Rectal smooth muscle tissue (tissue), 1 donor: ENCODE data around the gene ZNF726.
"Not testable (repeated sequence)": the region's sequence is repeated elsewhere in the genome, so short reads cannot be mapped to it uniquely, and the experiment has no call there.

ENCODE experiments used
- H3K27ac ChIP-seq: one replicate; pipeline ENCODE4 v1.7.0; 2013; ENCODE audit warnings: low read depth, low read length, inconsistent platforms
- H3K27me3 ChIP-seq: one replicate; pipeline ENCODE4 v1.7.0; 2013; ENCODE audit warnings: low read length; ENCODE audit not compliant: control insufficient read depth, insufficient read depth
- H3K36me3 ChIP-seq: one replicate; pipeline ENCODE4 v1.7.0; 2013; ENCODE audit warnings: low read length; ENCODE audit not compliant: control insufficient read depth, insufficient read depth
- H3K4me1 ChIP-seq: one replicate; pipeline ENCODE4 v1.7.0; 2013; ENCODE audit warnings: low read length; ENCODE audit not compliant: control insufficient read depth, insufficient read depth
- H3K4me3 ChIP-seq: one replicate; pipeline ENCODE4 v1.7.0; 2013; ENCODE audit warnings: low read length
- H3K9ac ChIP-seq: one replicate; pipeline ENCODE4 v1.7.0; 2013; ENCODE audit warnings: low read length

The ZNF726 gene

DNA sequence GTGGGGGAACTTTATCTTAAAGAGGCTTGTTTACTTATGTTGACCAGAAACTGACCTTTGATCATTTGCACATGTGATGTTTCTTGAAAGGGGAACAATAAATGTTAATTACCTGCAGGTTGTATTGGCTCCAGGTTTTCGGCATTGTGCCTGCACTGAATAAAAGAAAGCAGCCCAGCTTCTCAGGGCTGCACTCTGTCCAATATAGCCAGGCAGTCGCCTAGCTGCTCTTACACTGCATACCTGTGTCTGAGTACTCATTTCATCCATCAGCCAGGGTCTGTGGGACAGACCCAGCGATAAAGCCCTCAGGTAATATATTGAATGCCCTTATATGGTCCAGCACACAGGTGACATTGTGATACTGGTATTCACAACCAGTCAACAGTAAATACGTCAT is 8.9 kb upstream of the ZNF726 start:
- Histone ChIP-seq H3K4me3 (no peak overlapping the region), H3K9ac (no peak overlapping the region), H3K27me3 (no peaks in the 10 kb centered on the region), H3K4me1 (no peaks in the 10 kb centered on the region), H3K36me3 (no peaks in the 10 kb centered on the region), H3K27ac (no peak overlapping the region)

DNA sequence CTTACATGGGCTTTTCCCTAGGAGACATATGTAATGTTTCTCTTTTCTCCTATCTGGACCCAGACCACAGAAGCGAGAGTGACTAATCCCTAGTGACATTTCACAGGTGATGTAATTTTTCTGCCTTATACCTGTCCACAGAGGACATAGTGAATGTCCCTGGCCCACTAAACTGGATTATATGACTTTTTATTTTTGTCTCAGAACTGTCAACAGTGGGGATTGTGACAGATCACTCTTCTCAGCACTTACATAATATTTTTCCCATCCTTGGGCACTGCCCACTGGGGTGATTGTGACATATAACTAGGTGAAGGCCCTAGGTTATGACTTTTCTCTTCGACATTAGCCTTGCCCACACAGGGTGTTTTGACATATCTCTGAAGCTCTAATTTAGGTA is 7.9 kb upstream of the ZNF726 start:
- Histone ChIP-seq H3K4me1 (no peaks in the 10 kb centered on the region), H3K36me3 (no peaks in the 10 kb centered on the region), H3K9ac (no peak overlapping the region), H3K27me3 (no peaks in the 10 kb centered on the region), H3K27ac (no peak overlapping the region), H3K4me3 (no peak overlapping the region)

DNA sequence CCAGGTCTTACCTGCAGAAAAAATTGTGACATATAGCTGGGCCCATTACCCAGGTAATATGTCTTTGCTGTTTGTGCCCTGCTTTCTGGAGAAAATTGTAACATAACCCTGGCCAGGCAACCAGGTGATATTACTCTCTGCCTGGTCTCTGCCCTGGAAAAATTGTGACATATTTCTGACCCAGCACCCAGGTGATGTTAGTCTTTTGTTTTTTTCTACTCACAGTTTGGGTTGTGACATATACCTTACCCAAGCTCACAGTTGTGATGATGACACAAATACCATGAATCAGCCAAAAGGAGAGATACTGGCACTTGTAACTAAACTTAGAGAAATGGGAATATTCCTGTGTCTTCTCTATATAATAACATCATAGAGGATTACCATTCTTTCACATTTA is 6.5 kb upstream of the ZNF726 start:
- Histone ChIP-seq H3K27ac (no peak overlapping the region), H3K27me3 (no peaks in the 10 kb centered on the region), H3K4me1 (no peaks in the 10 kb centered on the region), H3K4me3 (no peak overlapping the region), H3K36me3 (no peaks in the 10 kb centered on the region), H3K9ac (no peak overlapping the region)

DNA sequence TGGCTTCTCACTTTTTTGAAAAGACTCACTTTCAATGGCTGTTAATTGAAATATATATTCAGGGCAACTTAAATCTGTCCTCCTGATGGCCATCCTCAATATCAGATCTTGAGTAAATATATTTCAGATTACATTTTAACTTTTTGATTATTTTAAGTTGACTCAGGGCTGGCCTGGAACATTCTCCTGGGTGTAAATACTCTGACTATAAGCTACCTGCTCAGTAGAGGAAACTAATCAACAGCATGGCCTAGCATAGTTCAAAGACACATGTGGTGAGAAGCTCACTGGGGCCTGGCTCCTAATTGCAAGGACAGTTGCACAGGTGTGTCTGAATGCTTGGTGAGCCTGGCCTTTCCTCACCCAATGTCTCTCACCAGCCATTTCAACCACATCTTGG is 5.5 kb upstream of the ZNF726 start:
- no peaks in the 10 kb centered on the region for H3K27me3 ChIP-seq
- H3K4me3 ChIP-seq: no peak overlapping the region
- no peaks in the 10 kb centered on the region for H3K36me3 ChIP-seq
- H3K4me1 ChIP-seq: no peaks in the 10 kb centered on the region
- no peak overlapping the region for H3K9ac ChIP-seq
- no peak overlapping the region for H3K27ac ChIP-seq

DNA sequence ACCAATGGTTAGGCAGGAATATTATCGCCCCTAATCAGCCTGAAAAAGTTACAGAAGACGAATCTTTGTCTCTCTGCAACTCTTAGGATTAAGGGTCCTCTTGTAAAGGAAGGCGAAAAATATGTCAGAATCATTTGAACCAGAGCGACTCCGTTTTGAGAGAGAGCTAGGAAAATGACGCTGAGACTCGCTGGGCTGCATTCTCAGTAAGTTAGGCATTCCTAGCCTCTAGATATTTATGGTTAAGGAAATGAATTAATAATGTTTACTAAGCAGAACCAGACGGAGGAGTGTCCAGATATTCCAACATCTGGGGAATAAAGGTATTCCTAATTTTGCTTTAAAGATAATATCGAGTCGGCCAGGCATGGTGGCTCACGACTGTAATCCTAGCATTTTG is 755 bp upstream of the ZNF726 start:
- Histone ChIP-seq H3K4me1 (no peaks in the 10 kb centered on the region), H3K27ac (no peak overlapping the region), H3K27me3 (no peaks in the 10 kb centered on the region), H3K9ac (no peak overlapping the region), H3K4me3 (no peak overlapping the region), H3K36me3 (no peaks in the 10 kb centered on the region)

DNA sequence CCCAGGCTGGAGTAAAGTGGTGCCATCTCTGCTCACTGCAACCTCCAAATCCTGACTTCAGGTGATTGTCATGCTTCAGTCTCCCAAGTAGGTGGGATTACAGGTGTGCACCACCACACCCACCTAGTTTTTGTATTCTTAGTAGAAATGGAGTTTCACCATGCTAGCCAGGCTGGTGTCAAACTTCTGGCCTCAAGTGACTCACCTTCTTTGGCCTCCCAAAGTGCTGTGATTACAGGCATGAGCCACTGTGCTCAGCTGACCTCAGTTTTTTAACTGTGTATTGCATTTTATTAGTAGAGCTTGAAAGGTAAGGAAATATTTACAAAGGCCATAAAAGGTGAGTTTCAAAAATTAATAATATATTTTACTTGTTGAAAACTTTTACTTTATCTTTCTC is 2.3 kb downstream of the ZNF726 start:
- no peak overlapping the region for H3K9ac ChIP-seq
- no peaks in the 10 kb centered on the region for H3K27me3 ChIP-seq
- H3K4me1 ChIP-seq: no peaks in the 10 kb centered on the region
- no peaks in the 10 kb centered on the region for H3K36me3 ChIP-seq
- no peak overlapping the region for H3K27ac ChIP-seq
- no peak overlapping the region for H3K4me3 ChIP-seq

DNA sequence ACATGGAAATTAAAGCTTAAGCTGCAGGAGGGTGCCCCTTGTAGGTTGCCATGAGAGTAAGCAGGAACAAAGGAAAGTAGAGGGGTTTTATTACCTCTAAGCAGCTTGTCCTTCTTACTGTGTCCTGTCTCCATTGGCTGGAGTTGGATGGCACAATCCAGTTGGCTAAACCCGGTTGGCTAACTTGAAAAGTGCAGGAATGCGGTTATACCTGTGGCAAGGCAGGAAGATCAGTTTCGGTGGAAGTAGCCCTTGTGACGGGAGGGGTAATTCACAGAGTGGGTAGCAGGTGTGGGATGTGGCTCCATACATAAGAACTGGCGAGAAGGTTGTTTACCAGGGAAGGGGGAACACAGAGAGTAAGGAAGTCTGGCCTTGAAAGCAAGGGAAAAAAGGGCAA is 3.2 kb downstream of the ZNF726 start:
- H3K27me3 ChIP-seq: no peaks in the 10 kb centered on the region
- no peaks in the 10 kb centered on the region for H3K4me1 ChIP-seq
- no peaks in the 10 kb centered on the region for H3K36me3 ChIP-seq
- no peak overlapping the region for H3K4me3 ChIP-seq
- H3K27ac ChIP-seq: no peak overlapping the region
- H3K9ac ChIP-seq: no peak overlapping the region

DNA sequence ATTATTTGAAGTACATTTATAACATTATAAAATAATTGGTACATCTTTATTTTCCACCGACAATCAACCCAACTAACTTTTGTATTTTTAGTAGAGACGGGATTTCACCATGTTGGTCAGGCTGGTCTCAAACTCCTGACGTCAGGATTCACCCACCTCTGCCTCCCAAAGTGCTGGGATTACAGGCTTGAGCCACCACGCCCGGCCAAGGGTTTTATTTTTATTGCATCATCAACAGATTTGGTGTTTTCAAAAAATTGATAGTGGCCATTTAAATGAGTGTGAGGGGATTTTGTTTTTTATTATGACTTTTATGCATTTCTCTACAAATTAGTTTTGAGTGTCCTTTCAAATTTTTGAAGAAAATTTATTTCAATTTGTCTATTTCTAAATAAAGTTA is 10.6 kb downstream of the ZNF726 start:
- no peaks in the 10 kb centered on the region for H3K4me1 ChIP-seq
- no peak overlapping the region for H3K9ac ChIP-seq
- no peaks in the 10 kb centered on the region for H3K36me3 ChIP-seq
- no peaks in the 10 kb centered on the region for H3K27me3 ChIP-seq
- no peak overlapping the region for H3K27ac ChIP-seq
- no peak overlapping the region for H3K4me3 ChIP-seq

DNA sequence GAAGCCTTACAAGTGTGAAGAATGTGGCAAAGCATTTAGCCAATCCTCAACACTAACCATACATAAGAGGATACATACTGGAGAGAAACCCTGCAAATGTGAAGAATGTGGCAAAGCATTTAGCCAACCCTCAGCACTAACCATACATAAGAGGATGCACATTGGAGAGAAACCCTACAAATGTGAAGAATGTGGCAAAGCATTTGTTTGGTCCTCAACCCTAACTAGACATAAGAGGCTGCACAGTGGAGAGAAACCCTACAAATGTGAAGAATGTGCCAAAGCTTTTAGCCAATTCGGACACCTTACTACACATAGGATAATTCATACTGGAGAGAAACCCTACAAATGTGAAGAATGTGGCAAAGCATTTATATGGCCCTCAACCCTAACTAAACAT is 18.2 kb downstream of the ZNF726 start:
- Histone ChIP-seq H3K4me1 (no peaks in the 10 kb centered on the region), H3K27ac (no peak overlapping the region), H3K9ac (no peak overlapping the region), H3K36me3 (no peaks in the 10 kb centered on the region), H3K27me3 (no peaks in the 10 kb centered on the region), H3K4me3 (no peak overlapping the region)

DNA sequence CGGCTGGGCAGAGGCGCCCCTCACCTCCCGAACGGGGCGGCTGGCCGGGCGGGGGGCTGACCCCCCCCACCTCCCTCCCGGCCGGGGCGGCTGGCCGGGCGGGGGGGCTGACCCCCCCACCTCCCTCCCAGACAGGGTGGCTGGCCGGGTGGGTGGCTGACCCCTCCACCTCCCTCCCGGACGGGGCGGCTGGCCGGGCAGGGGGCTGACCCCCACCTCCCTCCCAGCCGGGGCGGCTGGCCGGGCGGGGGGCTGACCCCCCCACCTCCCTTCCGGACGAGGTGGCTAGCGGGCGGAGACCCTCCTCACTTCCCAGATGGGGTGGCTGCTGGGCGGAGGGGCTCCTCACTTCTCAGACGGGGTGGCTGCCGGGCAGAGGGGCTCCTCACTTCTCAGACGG is 22.3 kb downstream of the ZNF726 start:
- not testable (repeated sequence) for H3K9ac ChIP-seq, H3K27me3 ChIP-seq, H3K27ac ChIP-seq, H3K4me1 ChIP-seq, H3K4me3 ChIP-seq, H3K36me3 ChIP-seq

DNA sequence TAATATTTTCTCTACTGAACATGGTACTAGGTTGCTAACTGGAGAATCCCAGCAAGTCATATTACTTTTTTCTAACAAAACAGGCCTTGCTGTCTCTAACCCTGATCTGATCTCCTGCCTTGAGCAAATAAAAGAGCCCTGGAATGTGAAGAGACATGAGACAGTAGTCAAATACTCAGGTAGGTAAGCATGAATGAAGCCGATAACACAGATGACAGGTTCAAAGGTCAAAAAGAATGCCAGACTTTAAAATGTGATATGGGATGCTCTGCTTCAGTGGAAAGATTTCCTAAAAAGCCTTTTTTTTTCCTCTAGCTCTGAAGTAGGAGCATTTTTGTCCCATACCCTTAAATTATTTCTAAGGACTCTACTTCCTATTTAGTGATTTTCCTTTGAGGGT is 28.7 kb downstream of the ZNF726 start:
- Histone ChIP-seq H3K36me3 (no peaks in the 10 kb centered on the region), H3K27ac (no peak overlapping the region), H3K4me1 (no peaks in the 10 kb centered on the region), H3K27me3 (no peaks in the 10 kb centered on the region), H3K4me3 (no peak overlapping the region), H3K9ac (no peak overlapping the region)

DNA sequence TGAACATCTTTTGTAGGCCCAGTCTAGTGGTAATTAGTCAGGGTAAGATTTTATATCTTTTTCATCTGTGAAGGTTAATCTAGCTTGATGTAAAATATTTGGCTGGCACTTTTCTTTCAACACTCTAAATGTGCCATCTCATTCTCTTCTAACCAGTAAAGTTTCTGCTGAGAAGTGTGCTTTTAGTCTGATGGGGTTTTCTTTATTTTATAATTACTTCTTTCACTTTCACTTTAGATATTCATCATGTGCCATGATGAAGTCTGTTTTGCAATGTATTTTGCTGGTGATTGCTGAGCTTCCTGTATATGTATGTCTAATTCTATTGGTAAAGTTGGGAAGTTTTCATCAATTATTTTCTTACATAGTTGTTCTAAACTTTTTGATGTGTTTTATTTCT is 31.9 kb downstream of the ZNF726 start:
- Histone ChIP-seq H3K36me3 (no peaks in the 10 kb centered on the region), H3K4me1 (no peaks in the 10 kb centered on the region), H3K4me3 (no peak overlapping the region), H3K9ac (no peak overlapping the region), H3K27ac (no peak overlapping the region), H3K27me3 (no peaks in the 10 kb centered on the region)

DNA sequence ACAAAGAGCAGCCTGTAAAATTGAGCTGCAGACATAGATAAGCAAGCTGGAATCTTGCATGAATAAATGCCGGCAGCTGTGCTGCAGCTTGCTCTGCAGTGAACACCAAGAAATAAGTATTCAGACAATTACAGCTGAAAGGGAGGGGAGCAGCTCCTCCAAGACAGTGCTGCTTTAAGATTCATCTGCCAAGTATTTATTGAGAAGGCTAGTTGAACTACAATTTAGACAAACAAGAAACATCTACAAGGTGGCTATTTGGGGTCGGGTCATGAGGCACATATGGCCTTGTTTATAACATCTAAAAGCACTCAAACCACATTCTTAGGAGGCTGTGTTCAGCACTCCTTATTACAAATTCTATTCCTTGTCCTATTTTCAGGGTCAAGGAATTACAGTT is 34.9 kb downstream of the ZNF726 start:
- Histone ChIP-seq H3K27me3 (no peaks in the 10 kb centered on the region), H3K4me3 (no peak overlapping the region), H3K27ac (no peak overlapping the region), H3K36me3 (no peaks in the 10 kb centered on the region), H3K4me1 (no peaks in the 10 kb centered on the region), H3K9ac (no peak overlapping the region)

DNA sequence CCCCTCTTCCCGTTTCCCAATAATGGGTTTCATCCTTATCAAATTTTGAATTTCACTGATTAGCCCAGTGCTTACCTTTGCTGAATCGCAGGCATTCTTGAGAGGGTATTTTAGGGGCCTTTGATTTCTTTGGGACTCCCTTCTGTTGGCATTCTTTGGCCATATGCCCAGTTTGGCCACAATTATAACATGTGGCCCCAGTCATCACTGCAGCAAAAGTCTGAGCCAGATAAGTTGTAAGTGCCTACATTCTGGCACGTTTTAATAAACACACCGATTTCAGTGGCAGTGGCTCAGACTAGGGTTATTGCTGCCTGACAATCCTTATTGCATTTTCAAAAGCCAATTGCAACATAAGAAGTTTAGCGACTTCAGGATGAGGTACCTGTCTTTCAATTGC is 41.4 kb downstream of the ZNF726 start:
- no peak overlapping the region for H3K4me3 ChIP-seq

More for the DNA sequence above, 41.4 kb downstream of the ZNF726 start:
- no peak overlapping the region for H3K27ac ChIP-seq
- no peak overlapping the region for H3K9ac ChIP-seq
- no peaks in the 10 kb centered on the region for H3K36me3 ChIP-seq
- no peaks in the 10 kb centered on the region for H3K4me1 ChIP-seq
- H3K27me3 ChIP-seq: no peaks in the 10 kb centered on the region
